ENCODE data around the gene IGLL5. TPM values are rescaled to one million over a fixed set of nuclear protein-coding genes. Genes with fewer than 3 reads are reported as not detected.

The IGLL5 gene
- total and polyA plus RNA-seq, 2 of the 13 experiments (the other 11 are each of a cell fraction or from before 2014, with no cell fraction given): not detected

- TF ChIP-seq ZBTB25 (CRISPR knock-in tag; IDR thresholded peaks at IDR 0.05) (no peak), ZNF3 (CRISPR knock-in tag; IDR thresholded peaks at IDR 0.05) (no peak), GMEB1 (CRISPR knock-in tag; IDR thresholded peaks at IDR 0.05; ENCODE audit: borderline replicate concordance) (no peak), PAF1 (CRISPR knock-in tag; IDR thresholded peaks at IDR 0.05) (no peak)
These were observed 20.2 kb downstream of the IGLL5 start (continued) for GRCh38 chr22:22907551-22908494.

GRCh38 chr22:22908495-22908861, 20.9 kb downstream of the IGLL5 start:
- Histone ChIP-seq H3K36me3 (replicated peaks in 1 of 2; ENCODE audit: control insufficient read depth in 1 of 2, insufficient read depth in 2 of 2, low read length in 2 of 2) (no peaks in the 10 kb centered on the region), H3K9me3 (ENCODE audit: low read length) (no peaks in the 10 kb centered on the region), H3K27me3 (ENCODE audit: control insufficient read depth in 1 of 2, insufficient read depth in 2 of 2, low read length in 2 of 2) (peaks cover 5 to 69% of the 10 kb centered on the region in 2 experiments), H3K4me3 (replicated peaks in 1 of 3; ENCODE audit: insufficient read depth in 1 of 3, low read depth in 2 of 3, low read length in 3 of 3) (no peak overlapping the region), H3K27ac (ENCODE audit: extremely low read length, insufficient read depth, low read length) (no peak overlapping the region), H3K9ac (ENCODE audit: insufficient read depth, low read depth, low read length) (no peak overlapping the region), H4K20me1 (ENCODE audit: insufficient read depth, low read length) (no peaks in the 10 kb centered on the region), H3K4me2 (ENCODE audit: low read depth, low read length) (no peak overlapping the region), H2AFZ (ENCODE audit: low read length) (no peak overlapping the region), H3K4me1 (ENCODE audit: insufficient read depth, low read length) (no peaks in the 10 kb centered on the region), H3K79me2 (ENCODE audit: insufficient read depth, low read length) (no peaks in the 10 kb centered on the region)
- ATAC-seq (no peak), FAIRE-seq (no peak), DNase-seq (ENCODE audit: low spot score) (no peak)
- POLR2A ChIA-PET: no interaction called here
- CTCF ChIA-PET (ENCODE audit: low intra/inter-chr PET ratio, low total read pairs): no interaction called here
- in situ Hi-C loops (cut with HindIII; ENCODE audit: extremely low pct_ligation_motif_present, low pct_unique_long_range_greater_than_20kb) (no loop called here), intact Hi-C loops (cut with micrococcal nuclease; ENCODE audit: unreplicated experiment) (no loop called here)
- BruUV-seq (replicated peaks): no TSS peak
- 1% methylated on average over 3 of the region's 3 CpGs for WGBS (ENCODE audit: low lambda C conversion rate)
- TF ChIP-seq ZBTB33 (CRISPR knock-in tag; IDR thresholded peaks at IDR 0.05) (no peak), ZNF549 (CRISPR knock-in tag; IDR thresholded peaks at IDR 0.05) (no peak), GTF2F1 (IDR thresholded peaks at IDR 0.05; ENCODE audit: low read length) (no peak), PRDM15 (CRISPR knock-in tag; IDR thresholded peaks at IDR 0.05) (no peak), NKX3-1 (CRISPR knock-in tag; IDR thresholded peaks at IDR 0.05) (no peak), HNF1B (CRISPR knock-in tag; IDR thresholded peaks at IDR 0.05) (no peak), JUND (CRISPR knock-in tag; IDR thresholded peaks at IDR 0.05) (no peak), YEATS2 (CRISPR knock-in tag; IDR thresholded peaks at IDR 0.05; ENCODE audit: borderline replicate concordance) (no peak)
